Measurements from ENCODE around the gene DNAJC8.

Gene DNAJC8

GRCh38 chr1:28249013-28249865, 16.4 kb upstream of the DNAJC8 start:
- peak in 1 of 2 experiments; percentile 57 for DNase-seq

DNA sequence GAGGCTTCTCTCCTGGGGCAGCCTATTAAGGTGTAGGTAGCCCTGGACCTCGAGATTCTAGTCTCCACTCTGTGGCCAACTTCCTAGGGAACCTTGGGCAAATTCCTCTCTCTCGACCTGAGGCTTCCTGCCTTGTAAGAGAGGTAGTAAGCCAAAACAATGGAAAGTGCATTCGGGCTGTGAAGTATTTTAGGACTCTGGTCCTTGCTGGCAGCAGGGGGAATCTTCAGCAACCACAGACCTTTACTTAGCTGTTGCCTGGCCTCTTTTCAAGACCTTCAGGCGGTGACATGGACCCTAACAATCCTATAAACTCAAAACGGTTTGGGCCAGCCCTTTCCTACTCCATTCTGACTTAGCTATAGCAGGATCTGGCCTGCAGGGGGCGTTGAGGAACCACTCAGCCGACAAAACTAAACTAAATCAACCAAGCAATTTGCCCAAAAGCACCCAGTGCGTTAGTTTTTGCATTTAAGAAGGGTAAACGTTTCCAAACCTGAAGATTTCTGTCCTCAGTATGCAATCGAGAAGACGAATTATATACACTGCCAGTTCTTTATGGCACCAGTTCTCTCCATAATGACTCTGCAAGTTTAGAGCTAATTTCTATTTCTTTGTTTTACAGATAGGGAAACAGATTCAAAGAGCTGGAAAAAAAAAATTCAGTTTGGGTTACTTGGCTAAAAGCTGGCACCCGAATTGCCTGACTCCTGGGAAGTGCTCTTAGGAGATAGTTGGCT, 15.6 kb upstream of the DNAJC8 start:
- peak; percentile 89 to 90 for DNase-seq

DNA sequence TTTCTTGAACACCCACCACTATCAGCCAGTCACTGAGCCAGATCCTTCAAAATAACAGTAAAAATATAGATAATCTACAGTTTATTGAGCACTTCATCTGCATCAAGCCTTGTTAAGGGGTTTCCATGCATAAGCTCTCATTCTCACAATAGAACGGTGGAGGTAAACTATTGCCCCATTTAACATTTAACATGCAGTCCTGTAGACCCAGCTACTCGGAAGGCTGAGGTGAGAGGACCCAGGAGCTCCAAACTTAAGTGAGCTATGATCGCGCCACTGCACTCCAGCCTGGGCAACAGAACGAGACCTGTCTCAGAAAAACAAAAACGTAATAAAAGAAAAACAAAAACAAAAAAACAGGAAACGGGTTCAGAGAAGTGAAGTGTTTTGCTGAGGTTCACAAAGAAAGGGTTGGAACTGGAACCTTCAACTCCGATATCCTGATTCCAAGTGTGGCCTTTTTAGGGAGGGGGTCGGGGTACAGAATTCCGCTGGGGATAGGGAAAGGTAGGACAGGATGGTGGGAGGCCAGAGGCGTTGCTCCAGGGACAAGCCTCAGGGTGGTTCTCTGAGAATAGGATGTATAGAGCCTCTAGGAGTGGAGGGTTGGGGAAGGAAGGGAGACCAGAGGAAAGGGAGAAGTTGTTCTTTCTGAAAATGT, 14.9 kb upstream of the DNAJC8 start:
- no peak for DNase-seq

- no peak for DNase-seq
Observed at GRCh38 chr1:28246427-28246832, 13.6 kb upstream of the DNAJC8 start.

DNA sequence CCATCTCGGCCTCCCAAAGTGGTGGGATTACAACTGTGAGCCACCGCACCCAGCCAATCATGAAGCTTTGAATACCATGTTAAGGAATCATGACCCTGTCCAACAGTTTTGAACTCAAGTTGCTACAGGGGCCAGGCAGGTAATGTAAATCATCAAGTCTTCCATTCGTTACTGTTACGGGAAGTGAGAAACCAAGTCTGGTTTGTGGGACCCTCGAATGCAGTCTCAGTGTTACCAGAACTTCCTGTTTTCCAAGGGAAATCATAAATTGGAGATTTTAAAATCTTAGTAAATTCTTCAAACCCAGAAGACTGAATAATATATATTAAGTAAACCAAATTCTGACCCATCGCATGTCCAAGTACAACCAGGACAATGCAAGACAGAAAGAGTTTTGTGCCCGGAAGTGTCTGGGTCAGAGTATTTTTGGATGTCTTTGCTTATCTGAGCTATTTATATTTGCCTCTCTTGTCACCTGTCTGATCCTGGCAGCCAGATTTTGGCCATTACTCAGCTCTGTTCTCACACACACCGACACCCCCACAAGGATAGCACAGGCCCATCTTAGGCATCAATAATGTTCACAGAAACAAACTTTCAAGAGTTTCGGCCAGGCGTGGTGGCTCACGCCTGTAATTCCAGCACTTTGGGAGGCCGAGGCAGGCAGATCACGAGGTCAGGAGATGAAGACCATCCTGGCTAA, 11.9 kb upstream of the DNAJC8 start:
- no peak for DNase-seq

GRCh38 chr1:28243685-28244311, 11.0 kb upstream of the DNAJC8 start:
- no peak for DNase-seq

GRCh38 chr1:28241638-28242241, 8.9 kb upstream of the DNAJC8 start:
- DNase-seq: no peak

GRCh38 chr1:28240024-28240423, 7.2 kb upstream of the DNAJC8 start:
- no peak for DNase-seq

GRCh38 chr1:28239004-28239403, 6.2 kb upstream of the DNAJC8 start:
- no peak for DNase-seq

DNA sequence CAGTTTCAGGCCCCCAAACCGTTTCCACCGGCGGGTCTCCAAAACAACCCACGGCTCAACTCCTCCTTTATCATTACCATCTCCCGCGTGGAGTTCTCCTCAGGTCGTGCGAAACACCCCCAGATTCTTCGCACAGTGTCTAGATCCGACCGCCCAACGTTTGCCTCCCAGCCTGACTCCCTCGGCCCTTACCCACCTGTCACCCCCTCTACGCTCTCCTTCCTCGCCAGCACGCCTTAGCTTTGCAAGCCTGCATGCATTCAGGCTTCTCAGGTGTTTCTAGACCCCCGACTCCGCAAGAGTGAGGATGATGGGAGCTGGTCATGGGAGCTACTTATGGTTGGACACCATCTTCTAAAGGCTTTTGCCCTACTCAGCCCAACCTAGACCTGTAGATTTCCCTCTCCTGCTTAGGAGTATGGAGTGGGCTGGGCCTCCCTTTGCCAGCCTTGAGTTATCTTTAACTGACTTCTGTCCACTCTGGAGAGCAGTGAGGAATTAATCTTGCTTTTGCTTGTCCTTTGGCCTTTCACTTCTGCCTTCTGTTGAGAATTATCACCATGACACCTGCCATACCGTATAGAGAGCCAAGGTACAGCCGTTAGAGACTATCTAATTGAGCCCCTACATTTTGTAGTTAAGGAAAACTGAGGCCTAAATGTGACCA, 4.0 kb upstream of the DNAJC8 start:
- DNase-seq: no peak

DNA sequence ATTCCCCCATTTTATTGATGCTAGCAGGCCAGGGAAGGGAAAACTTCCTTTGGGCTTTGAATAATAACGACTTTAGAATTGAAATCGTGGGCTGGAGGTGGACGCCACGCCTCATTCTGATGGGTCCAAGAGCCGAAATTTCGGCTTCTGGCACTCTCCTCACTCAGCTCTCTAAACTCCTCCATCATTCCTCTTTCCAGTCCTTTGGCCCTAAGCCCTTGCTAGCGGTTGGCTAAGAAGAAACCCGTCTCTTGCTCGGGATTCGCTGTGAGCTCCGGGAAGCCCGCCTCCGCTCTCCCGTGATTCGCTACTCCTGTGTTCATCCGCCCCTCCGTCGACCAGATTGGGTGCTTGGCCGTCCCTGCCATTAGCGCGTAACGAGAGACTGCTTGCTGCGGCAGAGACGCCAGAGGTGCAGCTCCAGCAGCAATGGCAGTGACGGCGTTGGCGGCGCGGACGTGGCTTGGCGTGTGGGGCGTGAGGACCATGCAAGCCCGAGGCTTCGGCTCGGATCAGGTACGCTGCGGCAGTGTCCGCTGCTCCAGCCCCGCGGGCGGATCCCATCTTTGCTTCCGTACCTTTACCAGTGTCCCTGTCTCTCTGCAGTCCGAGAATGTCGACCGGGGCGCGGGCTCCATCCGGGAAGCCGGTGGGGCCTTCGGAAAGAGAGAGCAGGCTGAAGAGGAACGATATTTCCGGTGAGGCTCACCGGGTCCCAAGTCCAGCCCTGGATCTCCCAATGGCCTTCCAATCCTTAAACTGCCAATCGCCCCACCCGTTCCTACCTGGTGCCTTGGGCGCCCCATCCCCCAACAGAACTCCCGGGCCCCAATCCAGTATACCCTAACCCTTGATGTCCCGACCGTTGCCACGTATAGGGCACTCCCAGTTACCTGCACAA, 3.2 kb upstream of the DNAJC8 start, which contains the start of gene ATP5IF1:
ATP5IF1 (plus strand) TSS at position 370 of the 901 bp plus-strand sequence; CDS start at position 430, 60 bp downstream.
- peak; percentile 93 to 95 for DNase-seq

GRCh38 chr1:28233264-28233606, 406 bp upstream of the DNAJC8 start:
- DNase-seq: peak in 1 of 2 experiments; percentile 31

GRCh38 chr1:28229996-28230395, 2.8 kb downstream of the DNAJC8 start:
- DNase-seq: no peak

DNA sequence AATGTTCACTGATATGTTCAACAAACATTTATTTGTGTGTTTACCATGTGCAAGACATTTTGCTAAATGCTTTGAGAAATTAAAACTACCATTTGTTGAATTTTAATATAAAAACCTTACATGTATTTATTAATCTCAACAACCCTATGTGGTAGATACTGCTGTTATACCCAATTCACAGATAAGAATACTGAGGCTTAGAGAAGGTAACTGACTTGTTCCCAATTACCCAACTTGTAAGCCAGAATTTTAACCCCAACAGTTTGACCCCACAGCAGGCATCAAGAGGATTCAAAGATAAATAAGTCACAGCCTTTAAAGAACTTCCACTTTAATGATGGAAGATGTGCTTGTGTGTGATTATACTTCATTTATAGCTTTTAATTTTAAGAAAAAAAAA, 3.7 kb downstream of the DNAJC8 start:
- no peak for DNase-seq

- DNase-seq: no peak
Observed at GRCh38 chr1:28213315-28213714, 19.5 kb downstream of the DNAJC8 start.

DNA sequence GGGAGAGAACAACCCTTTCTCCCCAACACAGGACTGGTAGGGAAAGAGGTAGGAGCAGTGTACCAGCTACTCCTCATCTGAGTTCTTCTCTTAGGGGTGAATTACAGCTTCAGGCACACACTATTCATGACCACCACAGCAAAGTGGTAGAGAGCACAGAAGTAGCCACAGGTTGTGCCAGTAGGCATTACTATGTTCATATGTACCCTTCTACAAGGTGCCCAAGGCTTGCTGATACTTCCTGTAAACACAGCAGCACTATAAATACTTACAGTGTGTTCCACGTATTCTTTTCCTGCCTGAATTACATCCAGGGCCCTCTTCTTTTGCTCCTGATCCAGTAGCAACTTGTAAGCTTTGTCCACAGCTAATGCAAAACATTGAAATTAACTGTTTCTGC, 23.1 kb downstream of the DNAJC8 start:
- no peak for DNase-seq

- DNase-seq: peak; percentile 62 to 66
Observed at GRCh38 chr1:28208818-28209441, 23.9 kb downstream of the DNAJC8 start.

DNA sequence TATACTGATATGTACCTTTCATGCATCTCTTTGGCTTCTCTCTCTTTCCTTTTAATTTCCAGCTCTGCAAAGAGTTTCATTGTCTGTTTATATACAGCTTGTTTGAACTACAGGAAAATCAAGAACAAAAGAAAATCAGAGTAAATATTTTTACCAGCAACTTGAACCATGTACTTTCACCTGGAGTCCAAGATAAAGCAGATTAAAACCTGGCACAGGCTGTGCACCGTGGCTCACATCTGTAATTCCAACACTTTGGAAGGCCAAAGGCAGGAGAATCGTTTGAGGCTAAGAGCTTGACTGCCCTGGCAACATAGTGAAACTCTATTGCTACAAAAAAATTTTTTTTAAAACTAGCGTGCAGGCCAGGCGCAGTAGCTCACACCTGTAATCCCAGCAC, 27.6 kb downstream of the DNAJC8 start:
- DNase-seq: no peak

DNA sequence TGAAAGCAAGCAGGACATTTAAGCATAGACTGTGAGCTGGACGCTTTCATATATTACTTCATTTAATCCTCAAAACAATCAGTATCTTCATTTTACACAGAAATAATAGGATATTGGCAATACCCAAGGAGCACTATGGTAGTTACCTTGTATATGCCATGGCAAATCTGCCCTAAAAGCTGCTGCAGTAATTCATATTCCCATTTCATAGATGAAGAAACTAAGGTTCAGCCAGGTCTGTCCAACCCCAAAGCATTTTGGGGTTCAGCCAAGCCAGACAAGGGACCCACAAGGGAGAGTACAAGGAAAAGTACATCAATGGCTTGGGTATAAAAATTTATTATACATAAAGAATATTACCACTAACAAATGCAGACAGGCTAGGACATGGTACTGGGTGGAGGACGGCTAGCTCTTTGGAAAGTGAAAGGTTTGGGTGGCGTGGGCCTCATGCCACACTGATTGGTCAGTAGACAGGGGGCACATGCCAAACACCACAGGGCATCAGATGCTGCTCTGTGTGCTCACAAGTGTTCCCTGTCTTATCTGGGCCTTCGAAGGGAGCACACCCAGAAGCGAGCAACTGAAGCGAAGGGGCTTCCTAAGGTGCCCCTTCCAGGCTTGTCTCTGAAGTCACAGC, 32.5 kb downstream of the DNAJC8 start:
- peak in 1 of 2 experiments; percentile 28 for DNase-seq
